CD4-positive, alpha-beta T cell (primary cell): ENCODE results near the gene ATG2A. TPM values are rescaled to one million over a fixed set of nuclear protein-coding genes. Genes with fewer than 3 reads are reported as not detected.

ENCODE experiments used
- ATAC-seq: fragments of 200-7000 bp; cut with Tn5 transposase; one replicate; pipeline ENCODE4 v1.10.0; 2022; ENCODE audit warnings: mild to moderate bottlenecking; ENCODE audit not compliant: poor library complexity
- CTCF ChIA-PET: fragments of 350-600 bp; sonication (Branson Sonifier 250); formaldehyde crosslinking; loops from one replicate; lab custom pipeline; 2021; ENCODE audit warnings: antibody characterized with exemption, inconsistent platforms; lab: Charles Lee
- POLR2A ChIA-PET: fragments of 350-600 bp; sonication (Branson Sonifier 250); formaldehyde crosslinking; loops from one replicate; lab custom pipeline; 2021; ENCODE audit warnings: antibody characterized with exemption, inconsistent platforms; lab: Charles Lee
- DNase-seq, 14 experiments: peaks; one replicate each; pipeline ENCODE4 v3.0.0-alpha.2; 2013 to 2020; ENCODE audit warnings: mixed read lengths in 2 of 14
- H3K27ac ChIP-seq, 2 donors: one replicate each; pipeline versions ENCODE4 v1.5.1 to v1.7.0; 2013; ENCODE audit warnings: low read length in 2 of 2, low read depth in 1 of 2, mild to moderate bottlenecking in 1 of 2
- H3K27me3 ChIP-seq, 2 experiments: 1 replicate in 1 of 2; 2 replicates in 1 of 2; pipeline versions ENCODE4 v1.6.1 to v1.7.0; 2013; ENCODE audit warnings: low read length in 2 of 2, control low read depth in 1 of 2, mild to moderate bottlenecking in 1 of 2, moderate library complexity in 1 of 2; ENCODE audit not compliant: insufficient read depth in 2 of 2, control insufficient read depth in 1 of 2
- H3K36me3 ChIP-seq: one replicate; pipeline ENCODE4 v1.6.1; 2013; ENCODE audit warnings: low read length, control low read depth; ENCODE audit not compliant: insufficient read depth
- H3K4me1 ChIP-seq: one replicate; pipeline ENCODE4 v1.6.1; 2013; ENCODE audit warnings: low read length, control low read depth; ENCODE audit not compliant: insufficient read depth
- H3K4me3 ChIP-seq: one replicate; pipeline ENCODE4 v1.5.1; 2013; ENCODE audit warnings: mild to moderate bottlenecking, low read length, moderate library complexity
- H3K9me3 ChIP-seq, 2 experiments: 1 replicate in 1 of 2; 2 replicates in 1 of 2; pipeline versions ENCODE4 v1.6.1 to v1.7.0; 2013; ENCODE audit warnings: low read length in 2 of 2, mild to moderate bottlenecking in 2 of 2, control low read depth in 1 of 2, moderate library complexity in 1 of 2; ENCODE audit not compliant: control insufficient read depth in 1 of 2, insufficient read depth in 1 of 2
- H3K27ac Mint-ChIP-seq: one replicate; pipeline ENCODE4 v1.8.0; 2020; ENCODE audit warnings: mixed read lengths
- H3K27me3 Mint-ChIP-seq: one replicate; pipeline ENCODE4 v1.8.0; 2021; ENCODE audit warnings: mixed read lengths
- H3K36me3 Mint-ChIP-seq: one replicate; pipeline ENCODE4 v1.8.0; 2021; ENCODE audit warnings: low read depth, mixed read lengths
- H3K4me1 Mint-ChIP-seq: one replicate; pipeline ENCODE4 v1.8.0; 2021; ENCODE audit warnings: low read depth, mixed read lengths
- H3K4me3 Mint-ChIP-seq: one replicate; pipeline ENCODE4 v1.8.0; 2020; ENCODE audit warnings: mild to moderate bottlenecking, mixed read lengths
- H3K9me3 Mint-ChIP-seq: one replicate; pipeline ENCODE4 v1.8.0; 2020; ENCODE audit warnings: mixed read lengths
- CTCF ChIP-seq: fragments of 200-600 bp; IDR thresholded peaks from one replicate; pipeline ENCODE4 v1.8.0; 2022; ENCODE audit warnings: antibody characterized with exemption, mild to moderate bottlenecking
- intact Hi-C, 2 experiments: fragments of 100-400 bp; cut with DNase I in 1 of 2; cut with micrococcal nuclease in 1 of 2; formaldehyde crosslinking; loops; one replicate each; pipeline versions ENCODE4 v1.15.1 to v1.9.0; 2023 to 2025; cut with DNase I, micrococcal nuclease
- total RNA-seq, 174 experiments: library from RNA in 2 of 174; stranded (reverse) in 2 of 174; gene quantifications; one replicate each; pipeline ENCODE4 v1.2.3 and lab custom pipeline; 2021 to 2026

The ATG2A gene
- total RNA-seq, 2 experiments from 2014 or later = 189 to 198 TPM

GRCh38 chr11:64852804-64853509 lies 64.1 kb downstream of the ATG2A start:
- H3K36me3 ChIP-seq = peaks cover 57% of the 10 kb centered on the region
- H3K27ac Mint-ChIP-seq = peak overlapping the region; percentile 81
- H3K27me3 ChIP-seq = no peaks in the 10 kb centered on the region
- H3K4me1 ChIP-seq = peaks cover 100% of the 10 kb centered on the region
- no peaks in the 10 kb centered on the region for H3K9me3 ChIP-seq
- intact Hi-C loops = loop anchor here in 1 of 2 experiments (1.0 kb wide), 1 partner anchor 15 kb away; no protein-coding TSS in a partner anchor
- H3K4me3 Mint-ChIP-seq = peak overlapping the region; percentile 66
- no peaks in the 10 kb centered on the region for H3K27me3 Mint-ChIP-seq
- peak in 2 of 14 experiments; percentile 60 to 74 for DNase-seq
- H3K4me3 ChIP-seq = no peak overlapping the region
- no peak for ATAC-seq
- no peaks in the 10 kb centered on the region for H3K9me3 Mint-ChIP-seq
- H3K36me3 Mint-ChIP-seq = peaks cover 63% of the 10 kb centered on the region
- CTCF ChIA-PET = interaction anchor here (1.5 to 12.7 kb wide), 6 partner anchors 8 to 41 kb away, joined by 4 to 136 read pairs (median 6); partner anchors contain the start of gene EHD1
- no peak for TF ChIP-seq CTCF
- POLR2A ChIA-PET = interaction anchor here (0.7 to 27.2 kb wide), 8 partner anchors 11 to 188 kb away, joined by 3 to 767 read pairs (median 5); partner anchors contain the start of genes EHD1, PPP2R5B, SAC3D1 and SF1
- H3K27ac ChIP-seq = peak overlapping the region; percentile 76 to 81
- peaks cover 90% of the 10 kb centered on the region for H3K4me1 Mint-ChIP-seq

- no peaks in the 10 kb centered on the region for H3K9me3 ChIP-seq
- H3K36me3 ChIP-seq = peaks cover 48% of the 10 kb centered on the region
- TF ChIP-seq CTCF = no peak
- Mint-ChIP-seq H3K27ac (peak overlapping the region; percentile 81), H3K27me3 (no peaks in the 10 kb centered on the region), H3K4me3 (peak overlapping the region; percentile 65), H3K36me3 (peaks cover 58% of the 10 kb centered on the region), H3K4me1 (peaks cover 93% of the 10 kb centered on the region), H3K9me3 (no peaks in the 10 kb centered on the region)
- ChIA-PET POLR2A (interaction anchor here (0.7 to 27.2 kb wide), 5 partner anchors 12 to 245 kb away, joined by 3 to 767 read pairs (median 3); partner anchors contain the start of genes EHD1, SF1 and VPS51), CTCF (interaction anchor here (1.5 to 12.7 kb wide), 6 partner anchors 10 to 42 kb away, joined by 4 to 136 read pairs (median 7); partner anchors contain the start of gene EHD1)
- no peak overlapping the region for H3K4me3 ChIP-seq
- intact Hi-C loops = loop anchor here in 1 of 2 experiments (1.0 kb wide), 1 partner anchor 7 kb away; no protein-coding TSS in a partner anchor
- peak overlapping the region; percentile 76 to 81 for H3K27ac ChIP-seq
- peaks cover 100% of the 10 kb centered on the region for H3K4me1 ChIP-seq
- ATAC-seq (no peak), DNase-seq (peak in 4 of 14 experiments; percentile 38 to 53 (median 42))
- H3K27me3 ChIP-seq = no peaks in the 10 kb centered on the region
These were observed 65.1 kb downstream of the ATG2A start for GRCh38 chr11:64851831-64852351.

GRCh38 chr11:64850979-64851567 lies 65.9 kb downstream of the ATG2A start:
- Histone ChIP-seq H3K4me1 (peaks cover 95% of the 10 kb centered on the region), H3K27me3 (no peaks in the 10 kb centered on the region), H3K36me3 (peaks cover 40% of the 10 kb centered on the region), H3K9me3 (no peaks in the 10 kb centered on the region), H3K27ac (peak overlapping the region; percentile 76 to 81), H3K4me3 (no peak overlapping the region)
- peaks cover 87% of the 10 kb centered on the region for H3K4me1 Mint-ChIP-seq
- H3K9me3 Mint-ChIP-seq = no peaks in the 10 kb centered on the region
- intact Hi-C loops = loop anchor here in 1 of 2 experiments (1.0 kb wide), 1 partner anchor 8 kb away; no protein-coding TSS in a partner anchor
- H3K27ac Mint-ChIP-seq = peak overlapping the region; percentile 81
- TF ChIP-seq CTCF = no peak
- peak overlapping the region; percentile 9 for H3K4me3 Mint-ChIP-seq
- H3K27me3 Mint-ChIP-seq = no peaks in the 10 kb centered on the region
- CTCF ChIA-PET = interaction anchor here (1.5 to 12.7 kb wide), 5 partner anchors 10 to 36 kb away, joined by 4 to 136 read pairs (median 8); partner anchors contain the start of gene EHD1
- ATAC-seq = peak; percentile 32
- DNase-seq = peak in 6 of 14 experiments; percentile 38 to 86 (median 64)
- peaks cover 50% of the 10 kb centered on the region for H3K36me3 Mint-ChIP-seq
- POLR2A ChIA-PET = interaction anchor here (0.6 to 27.2 kb wide), 7 partner anchors 13 to 245 kb away, joined by 3 to 767 read pairs (median 3); partner anchors contain the start of genes EHD1, SF1 and VPS51
